ENCODE data around the gene MTA1. TPM values are rescaled to one million over a fixed set of nuclear protein-coding genes. Genes with fewer than 3 reads are reported as not detected.

Gene MTA1
- total RNA-seq, 4 donors from 2014 or later = 34.3 to 75.0 (median 49.2) TPM

- TF ChIP-seq CTCF (IDR thresholded peaks at IDR 0.05; ENCODE audit: low read depth) = no peak
Measured at GRCh38 chr14:105460116-105460515, 40.5 kb downstream of the MTA1 start.

GRCh38 chr14:105460616-105461015 lies 41.0 kb downstream of the MTA1 start:
- TF ChIP-seq CTCF (IDR thresholded peaks at IDR 0.05; ENCODE audit: low read depth) = no peak

- no peak for TF ChIP-seq CTCF (IDR thresholded peaks at IDR 0.05; ENCODE audit: low read depth)
Measured at GRCh38 chr14:105461903-105462302, 42.3 kb downstream of the MTA1 start.

GRCh38 chr14:105464501-105464900 lies 44.9 kb downstream of the MTA1 start:
- no peak for TF ChIP-seq CTCF (IDR thresholded peaks at IDR 0.05; ENCODE audit: low read depth)

GRCh38 chr14:105465209-105466031 lies 45.8 kb downstream of the MTA1 start:
- TF ChIP-seq CTCF (IDR thresholded peaks at IDR 0.05; ENCODE audit: low read depth) = no peak

- no peak for TF ChIP-seq CTCF (IDR thresholded peaks at IDR 0.05; ENCODE audit: low read depth)
Measured at GRCh38 chr14:105466531-105467248, 47.1 kb downstream of the MTA1 start.

GRCh38 chr14:105467249-105467941 lies 47.8 kb downstream of the MTA1 start:
- no peak for TF ChIP-seq CTCF (IDR thresholded peaks at IDR 0.05; ENCODE audit: low read depth)

Measured in subcutaneous adipose tissue (tissue), 4 donors.